IPS-20b (cell line): ENCODE results near the gene ABR.

Source experiments
- H3K27ac ChIP-seq: one replicate; pipeline ENCODE4 v1.5.1; 2013; ENCODE audit warnings: low read length
- H3K27me3 ChIP-seq: 2 replicates; pipeline ENCODE4 v1.6.1; 2013; ENCODE audit warnings: mild to moderate bottlenecking, low read length, inconsistent platforms; ENCODE audit not compliant: insufficient read depth
- H3K36me3 ChIP-seq: 2 replicates; pipeline ENCODE4 v1.6.1; 2013; ENCODE audit warnings: low read depth, mild to moderate bottlenecking, inconsistent platforms, low read length, moderate library complexity; ENCODE audit not compliant: insufficient read depth
- H3K4me1 ChIP-seq: 2 replicates; pipeline ENCODE4 v1.6.1; 2013; ENCODE audit warnings: mild to moderate bottlenecking, control low read depth, inconsistent platforms, low read length, moderate library complexity; ENCODE audit not compliant: insufficient read depth
- H3K4me3 ChIP-seq: 2 replicates; pipeline ENCODE4 v1.5.1; 2013; ENCODE audit warnings: mild to moderate bottlenecking, low read length, inconsistent platforms
- H3K9ac ChIP-seq: 2 replicates; pipeline ENCODE4 v1.6.1; 2013; ENCODE audit warnings: low read depth, mild to moderate bottlenecking, inconsistent platforms, low read length, moderate library complexity
- H3K9me3 ChIP-seq: 2 replicates; pipeline ENCODE4 v1.6.1; 2013; ENCODE audit warnings: mild to moderate bottlenecking, low read depth, low read length, inconsistent platforms; ENCODE audit not compliant: insufficient read depth

ABR gene

DNA sequence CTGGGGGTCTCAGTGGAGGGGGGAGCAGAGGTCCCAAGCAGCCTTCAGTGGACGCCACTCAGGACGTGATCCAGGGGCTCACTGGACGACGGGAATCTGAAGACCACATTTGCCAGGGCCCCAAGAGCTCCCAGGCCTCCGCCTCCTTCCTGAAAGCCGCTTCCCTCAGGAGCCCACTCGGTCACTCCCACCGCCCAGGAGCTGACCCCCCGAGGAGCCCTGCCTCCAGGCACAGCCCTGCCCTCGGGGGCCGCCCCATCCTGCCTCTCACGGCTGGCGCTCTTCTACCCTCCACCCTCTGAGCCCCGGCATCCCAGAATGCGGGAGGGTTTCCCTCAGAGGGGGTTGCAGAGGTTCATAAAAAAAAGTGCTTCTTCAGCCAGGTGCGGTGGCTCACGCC lies 158.6 kb downstream of the ABR start:
- no peaks in the 10 kb centered on the region for H3K9me3 ChIP-seq
- H3K27me3 ChIP-seq: no peaks in the 10 kb centered on the region
- no peak overlapping the region for H3K27ac ChIP-seq
- no peaks in the 10 kb centered on the region for H3K4me1 ChIP-seq
- H3K4me3 ChIP-seq: no peak overlapping the region
- no peaks in the 10 kb centered on the region for H3K36me3 ChIP-seq
- H3K9ac ChIP-seq: no peak overlapping the region

- Histone ChIP-seq H3K27me3 (no peaks in the 10 kb centered on the region), H3K9me3 (no peaks in the 10 kb centered on the region), H3K9ac (no peak overlapping the region), H3K4me3 (no peak overlapping the region), H3K36me3 (no peaks in the 10 kb centered on the region), H3K27ac (no peak overlapping the region), H3K4me1 (no peaks in the 10 kb centered on the region)
Measured at GRCh38 chr17:1019451-1019850, 160.3 kb downstream of the ABR start.

GRCh38 chr17:1018547-1018946 lies 161.2 kb downstream of the ABR start:
- Histone ChIP-seq H3K27ac (no peak overlapping the region), H3K9me3 (no peaks in the 10 kb centered on the region), H3K9ac (no peak overlapping the region), H3K27me3 (no peaks in the 10 kb centered on the region), H3K36me3 (no peaks in the 10 kb centered on the region), H3K4me3 (no peak overlapping the region), H3K4me1 (no peaks in the 10 kb centered on the region)

- no peak overlapping the region for H3K27ac ChIP-seq
- no peaks in the 10 kb centered on the region for H3K9me3 ChIP-seq
- H3K27me3 ChIP-seq: no peaks in the 10 kb centered on the region
- no peaks in the 10 kb centered on the region for H3K4me1 ChIP-seq
- H3K9ac ChIP-seq: no peak overlapping the region
- peaks cover 6% of the 10 kb centered on the region; the same call in 1 of the 2 replicates for H3K36me3 ChIP-seq
- no peak overlapping the region for H3K4me3 ChIP-seq
Measured at GRCh38 chr17:1013729-1014090, 166.1 kb downstream of the ABR start.

DNA sequence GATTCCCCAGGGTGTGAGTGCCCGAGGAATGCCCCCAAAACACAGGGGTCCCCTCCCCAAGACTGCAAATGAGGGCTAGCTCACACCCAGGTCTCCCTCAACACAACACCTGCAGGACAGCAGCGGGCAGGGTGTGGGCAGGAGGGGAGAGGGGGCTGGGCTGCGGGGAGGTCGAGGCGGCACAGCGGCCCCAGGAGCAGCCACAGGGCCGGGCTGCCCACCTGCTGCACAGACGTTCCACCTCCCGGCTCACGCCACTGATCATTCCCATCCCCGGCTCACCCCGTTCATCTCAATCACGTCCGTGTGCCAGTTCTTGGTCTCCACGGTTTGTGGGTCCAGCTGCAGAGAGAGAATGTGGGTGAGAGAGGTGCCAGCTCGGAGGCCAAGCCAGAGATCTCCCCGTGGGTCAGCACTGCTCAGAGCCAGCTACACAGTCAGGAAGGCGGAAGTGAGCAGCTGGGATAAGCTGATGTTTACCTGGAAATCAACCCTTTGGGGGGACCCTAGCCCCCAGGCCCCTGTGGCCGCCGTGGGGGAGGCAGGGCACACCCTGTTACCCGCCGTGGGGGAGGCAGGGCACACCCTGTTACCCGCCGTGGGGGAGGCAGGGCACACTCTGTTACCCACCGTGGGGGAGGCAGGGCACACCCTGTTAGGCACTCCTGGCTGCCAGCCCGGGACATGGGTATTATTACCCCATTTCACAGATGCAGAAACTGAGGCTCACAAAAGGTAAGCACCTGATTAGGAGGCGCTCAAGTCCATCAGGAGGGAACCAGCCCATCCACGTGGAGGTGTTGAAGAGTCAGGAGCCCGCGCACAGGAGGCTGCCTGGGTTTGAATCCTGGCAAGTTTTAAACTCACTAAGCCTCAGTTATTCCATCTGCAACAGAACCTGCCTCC lies 166.7 kb downstream of the ABR start:
- Histone ChIP-seq H3K4me1 (no peaks in the 10 kb centered on the region), H3K9ac (no peak overlapping the region), H3K36me3 (peaks cover 10% of the 10 kb centered on the region; the same call in 1 of the 2 replicates), H3K27me3 (no peaks in the 10 kb centered on the region), H3K9me3 (no peaks in the 10 kb centered on the region), H3K4me3 (no peak overlapping the region), H3K27ac (no peak overlapping the region)

DNA sequence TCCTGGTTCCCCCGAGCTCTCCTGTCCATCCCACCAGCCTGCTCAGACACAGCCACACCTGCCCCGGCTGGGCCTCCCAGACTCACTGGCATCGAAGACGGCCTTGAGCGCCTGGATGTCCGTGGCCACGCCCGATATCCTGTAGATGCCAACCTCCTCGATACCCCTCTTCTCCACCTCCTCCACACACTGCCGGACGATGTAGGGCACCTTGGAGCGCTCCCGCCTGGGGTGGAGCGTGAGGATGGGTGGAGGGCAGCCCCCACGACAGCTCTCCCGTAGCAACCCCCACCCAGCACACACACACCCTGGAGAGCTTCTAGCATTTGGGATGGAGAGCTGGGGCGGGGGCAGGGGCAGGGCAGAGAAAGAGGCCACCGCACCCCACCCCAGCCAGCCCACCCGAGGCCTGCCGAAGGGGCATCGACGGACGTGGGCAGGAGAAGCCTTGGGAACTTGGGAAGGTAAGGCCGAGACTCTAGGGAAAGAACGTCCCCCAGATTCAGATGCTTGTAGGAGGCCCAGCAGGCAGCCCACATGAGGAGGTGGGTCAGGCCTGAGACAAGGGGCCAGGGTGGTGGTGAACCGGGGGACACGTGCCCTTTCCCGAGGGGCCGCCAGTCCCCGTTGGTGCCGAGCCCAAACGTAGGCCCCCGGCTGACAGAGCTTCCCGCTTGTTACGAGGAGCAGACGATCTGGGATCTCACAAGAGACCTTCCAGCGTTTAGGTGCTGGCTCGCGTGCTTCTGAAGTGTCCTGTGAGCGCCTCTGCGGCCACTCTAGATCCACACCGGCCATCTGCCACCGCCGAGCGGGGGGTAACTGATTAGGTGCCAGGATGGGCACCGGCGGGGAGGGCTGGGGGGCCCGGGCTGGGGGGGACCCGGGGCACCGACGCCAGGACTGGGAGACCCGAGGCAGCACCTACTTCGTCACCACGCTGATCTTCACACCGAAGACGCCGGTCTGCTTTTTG lies 167.7 kb downstream of the ABR start:
- Histone ChIP-seq H3K4me1 (no peaks in the 10 kb centered on the region), H3K4me3 (no peak overlapping the region), H3K36me3 (peaks cover 14% of the 10 kb centered on the region; the same call in 1 of the 2 replicates), H3K9ac (no peak overlapping the region), H3K9me3 (no peaks in the 10 kb centered on the region), H3K27me3 (no peaks in the 10 kb centered on the region), H3K27ac (no peak overlapping the region)

DNA sequence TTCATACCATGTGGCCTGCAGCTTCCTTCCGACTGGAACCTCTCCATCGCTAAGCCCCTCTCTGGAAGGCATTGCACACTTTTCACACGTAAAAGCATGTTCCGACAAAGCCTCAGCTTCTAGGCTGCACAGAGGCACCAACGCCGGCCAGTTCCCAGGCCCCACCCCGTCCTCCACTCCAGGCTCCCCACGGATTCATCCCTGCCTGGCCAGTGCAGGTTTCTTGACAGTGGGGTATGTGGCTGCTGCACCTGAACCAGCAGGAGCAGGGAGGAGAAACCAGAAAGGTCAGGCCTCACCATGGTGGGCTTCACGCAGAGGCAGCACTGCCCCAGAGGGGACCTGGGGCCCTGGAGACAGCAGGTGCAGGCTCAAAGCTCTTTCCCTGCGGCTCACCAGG lies 168.6 kb downstream of the ABR start:
- Histone ChIP-seq H3K27ac (no peak overlapping the region), H3K4me3 (no peak overlapping the region), H3K9ac (no peak overlapping the region), H3K9me3 (no peaks in the 10 kb centered on the region), H3K27me3 (no peaks in the 10 kb centered on the region), H3K36me3 (peaks cover 15% of the 10 kb centered on the region; the same call in 1 of the 2 replicates), H3K4me1 (no peaks in the 10 kb centered on the region)

GRCh38 chr17:1010586-1010985 lies 169.2 kb downstream of the ABR start:
- Histone ChIP-seq H3K27me3 (no peaks in the 10 kb centered on the region), H3K36me3 (peaks cover 15% of the 10 kb centered on the region; the same call in 1 of the 2 replicates), H3K9me3 (no peaks in the 10 kb centered on the region), H3K9ac (no peak overlapping the region), H3K27ac (no peak overlapping the region), H3K4me3 (no peak overlapping the region), H3K4me1 (no peaks in the 10 kb centered on the region)

GRCh38 chr17:1010086-1010450 lies 169.7 kb downstream of the ABR start:
- Histone ChIP-seq H3K36me3 (peaks cover 15% of the 10 kb centered on the region; the same call in 1 of the 2 replicates), H3K27ac (no peak overlapping the region), H3K9me3 (no peaks in the 10 kb centered on the region), H3K27me3 (no peaks in the 10 kb centered on the region), H3K4me3 (no peak overlapping the region), H3K4me1 (no peaks in the 10 kb centered on the region), H3K9ac (no peak overlapping the region)

DNA sequence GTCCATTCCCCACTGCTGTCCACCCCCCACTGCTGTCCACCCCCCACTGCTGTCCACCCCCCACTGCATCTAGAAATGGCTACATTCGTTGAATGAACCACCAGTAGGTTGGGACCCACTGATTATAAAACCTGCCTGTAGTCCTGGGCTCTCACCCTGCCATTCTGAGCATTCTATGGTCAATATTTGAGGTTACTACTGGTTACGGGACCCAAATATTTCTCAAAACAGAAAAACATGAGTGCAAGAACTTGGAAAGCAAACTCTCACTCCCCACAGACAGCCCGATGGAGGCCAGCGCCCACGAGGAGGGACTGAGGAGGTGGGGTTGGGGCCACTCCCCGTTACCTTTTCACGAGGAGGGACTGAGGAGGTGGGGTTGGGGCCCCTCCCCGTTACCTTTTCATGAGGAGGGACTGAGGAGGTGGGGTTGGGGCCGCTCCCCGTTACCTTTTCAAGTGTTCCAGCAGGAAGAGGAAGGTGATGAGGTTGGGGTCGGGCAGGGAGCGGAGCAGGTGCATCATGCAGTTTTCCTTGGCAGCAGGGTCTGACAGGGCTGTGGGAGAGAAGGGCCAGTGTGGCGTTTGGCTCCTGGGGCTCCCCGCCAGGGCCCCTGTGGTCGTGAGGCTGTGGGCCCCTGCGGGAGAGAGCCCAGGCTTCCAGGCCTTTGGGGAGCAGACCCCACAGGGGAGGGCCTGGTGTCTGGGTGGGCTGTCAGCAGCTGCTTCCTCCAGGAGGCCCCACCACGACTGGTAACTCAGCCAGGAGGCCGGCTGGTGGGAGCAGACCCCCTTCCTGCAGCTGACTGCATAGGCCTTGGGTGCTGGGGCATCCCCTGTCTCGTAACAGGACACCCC lies 170.3 kb downstream of the ABR start:
- no peak overlapping the region for H3K27ac ChIP-seq
- H3K4me1 ChIP-seq: 0 out of 2 replicates have a peak, but pooled peaks cover 3% of the 10 kb centered on the region
- no peak overlapping the region for H3K9ac ChIP-seq
- no peaks in the 10 kb centered on the region for H3K27me3 ChIP-seq
- peaks cover 15% of the 10 kb centered on the region; the same call in 1 of the 2 replicates for H3K36me3 ChIP-seq
- H3K9me3 ChIP-seq: no peaks in the 10 kb centered on the region
- no peak overlapping the region for H3K4me3 ChIP-seq
